H9 (cell line): ENCODE data around the gene TRPV6. TPM values are rescaled to one million over a fixed set of nuclear protein-coding genes. Genes with fewer than 3 reads are reported as not detected.

Experiments
- DNase-seq: peaks from one replicate; pipeline ENCODE4 v3.0.0-alpha.2; 2017
- H2AFZ ChIP-seq: one replicate; pipeline ENCODE4 v1.6.1; 2013; ENCODE audit warnings: mild to moderate bottlenecking, low read length, control low read depth, moderate library complexity
- H2AK5ac ChIP-seq: 2 replicates; pipeline ENCODE4 v1.6.1; 2013; ENCODE audit warnings: low read length, control low read depth, mixed read lengths; ENCODE audit not compliant: insufficient read length
- H2BK120ac ChIP-seq: one replicate; pipeline ENCODE4 v1.6.1; 2013; ENCODE audit warnings: low read depth, mild to moderate bottlenecking, low read length, control low read depth, inconsistent platforms; ENCODE audit not compliant: poor library complexity, severe bottlenecking
- H2BK12ac ChIP-seq: 2 replicates; pipeline ENCODE4 v1.6.1; 2013; ENCODE audit warnings: low read length, control low read depth, mixed read lengths, low read depth; ENCODE audit not compliant: insufficient read length
- H2BK15ac ChIP-seq: 2 replicates; pipeline ENCODE4 v1.6.1; 2013; ENCODE audit warnings: low read depth, low read length, control low read depth
- H2BK20ac ChIP-seq: one replicate; pipeline ENCODE4 v1.6.1; 2013; ENCODE audit warnings: low read depth, mild to moderate bottlenecking, low read length, control low read depth, inconsistent platforms; ENCODE audit not compliant: poor library complexity, severe bottlenecking
- H2BK5ac ChIP-seq: 2 replicates; pipeline ENCODE4 v1.6.1; 2013; ENCODE audit warnings: low read length, control low read depth, mixed read lengths; ENCODE audit not compliant: insufficient read length
- H3K14ac ChIP-seq: 2 replicates; pipeline ENCODE4 v1.6.1; 2013; ENCODE audit warnings: low read length, control low read depth; ENCODE audit not compliant: insufficient read depth
- H3K18ac ChIP-seq: 2 replicates; pipeline ENCODE4 v1.6.1; 2013; ENCODE audit warnings: low read depth, mild to moderate bottlenecking, mixed read lengths, low read length, control low read depth; ENCODE audit not compliant: insufficient read length
- H3K23ac ChIP-seq: 2 replicates; pipeline ENCODE4 v1.6.1; 2013; ENCODE audit warnings: low read length, control low read depth, mixed read lengths, low read depth; ENCODE audit not compliant: insufficient read length
- H3K23me2 ChIP-seq: 2 replicates; pipeline ENCODE4 v1.6.1; 2013; ENCODE audit warnings: low read depth, mild to moderate bottlenecking, mixed read lengths, low read length, control low read depth; ENCODE audit not compliant: insufficient read length, poor library complexity, severe bottlenecking
- H3K27ac ChIP-seq: 2 replicates; pipeline ENCODE4 v1.5.1; 2013; ENCODE audit warnings: low read length, control low read depth, mixed read lengths, low read depth; ENCODE audit not compliant: insufficient read length
- H3K27me3 ChIP-seq: 2 replicates; pipeline ENCODE4 v1.6.1; 2013; ENCODE audit warnings: low read length, control low read depth, inconsistent platforms; ENCODE audit not compliant: insufficient read depth
- H3K4ac ChIP-seq: 2 replicates; pipeline ENCODE4 v1.6.1; 2013; ENCODE audit warnings: low read depth, mild to moderate bottlenecking, control low read depth, inconsistent platforms, low read length, moderate library complexity
- H3K4me1 ChIP-seq: 2 replicates; pipeline ENCODE4 v1.6.1; 2013; ENCODE audit warnings: low read length, control low read depth, inconsistent platforms; ENCODE audit not compliant: insufficient read depth
- H3K4me2 ChIP-seq: 2 replicates; pipeline ENCODE4 v1.6.1; 2013; ENCODE audit warnings: low read length, control low read depth, mixed read lengths; ENCODE audit not compliant: insufficient read length, insufficient read depth
- H3K56ac ChIP-seq: 2 replicates; pipeline ENCODE4 v1.6.1; 2013; ENCODE audit warnings: low read depth, mild to moderate bottlenecking, mixed read lengths, low read length, control low read depth; ENCODE audit not compliant: insufficient read length
- H3K79me1 ChIP-seq: 2 replicates; pipeline ENCODE4 v1.6.1; 2013; ENCODE audit warnings: low read depth, mild to moderate bottlenecking, moderate library complexity, low read length, control low read depth, inconsistent platforms; ENCODE audit not compliant: insufficient read depth, poor library complexity, severe bottlenecking
- H3K79me2 ChIP-seq: 2 replicates; pipeline ENCODE4 v1.6.1; 2013; ENCODE audit warnings: low read length, control low read depth, inconsistent platforms; ENCODE audit not compliant: insufficient read depth
- H3K9ac ChIP-seq: 2 replicates; pipeline ENCODE4 v1.6.1; 2013; ENCODE audit warnings: low read length, control low read depth, mixed read lengths; ENCODE audit not compliant: insufficient read length; ENCODE audit errors: extremely low read depth
- H3K9me3 ChIP-seq: one replicate; pipeline ENCODE4 v1.6.1; 2013; ENCODE audit warnings: low read depth, low read length, inconsistent platforms; ENCODE audit not compliant: control insufficient read depth
- H3T11ph ChIP-seq: one replicate; pipeline ENCODE4 v1.6.1; 2013; ENCODE audit warnings: mild to moderate bottlenecking, low read length, control low read depth, inconsistent platforms
- H4K20me1 ChIP-seq: one replicate; pipeline ENCODE4 v1.6.1; 2013; ENCODE audit not compliant: control insufficient read depth, insufficient read length, insufficient read depth
- H4K5ac ChIP-seq: 2 replicates; pipeline ENCODE4 v1.6.1; 2013; ENCODE audit warnings: low read depth, mild to moderate bottlenecking, mixed read lengths, low read length, control low read depth; ENCODE audit not compliant: insufficient read length
- H4K8ac ChIP-seq: replicated peaks from 2 replicates; pipeline ENCODE4 v1.6.1; 2013; ENCODE audit warnings: low read length, control low read depth, mixed read lengths, low read depth; ENCODE audit not compliant: insufficient read length
- H4K91ac ChIP-seq: 2 replicates; pipeline ENCODE4 v1.6.1; 2013; ENCODE audit warnings: low read depth, mild to moderate bottlenecking, moderate library complexity, mixed read lengths, low read length, control low read depth; ENCODE audit not compliant: insufficient read length
- H3K27ac Mint-ChIP-seq, 3 experiments: 2 replicates in 2 of 3; 3 replicates in 1 of 3; pipeline ENCODE4 v1.8.0; 2020 to 2021; ENCODE audit warnings: mixed read lengths in 3 of 3, mild to moderate bottlenecking in 1 of 3, moderate library complexity in 1 of 3
- H3K27me3 Mint-ChIP-seq: 2 replicates; pipeline ENCODE4 v1.8.0; 2021; ENCODE audit warnings: low read depth, mild to moderate bottlenecking, moderate library complexity, mixed read lengths
- H3K36me3 Mint-ChIP-seq, 3 experiments: 2 replicates in 2 of 3; 3 replicates in 1 of 3; pipeline ENCODE4 v1.8.0; 2020 to 2021; ENCODE audit warnings: low read depth in 3 of 3, mixed read lengths in 3 of 3; ENCODE audit not compliant: insufficient read depth in 1 of 3
- H3K4me1 Mint-ChIP-seq, 2 experiments: 2 replicates each; pipeline ENCODE4 v1.8.0; 2020; ENCODE audit warnings: mixed read lengths in 2 of 2
- H3K4me3 Mint-ChIP-seq, 2 experiments: 2 replicates in 1 of 2; 3 replicates in 1 of 2; pipeline ENCODE4 v1.8.0; 2020 to 2021; ENCODE audit warnings: mild to moderate bottlenecking in 2 of 2, mixed read lengths in 2 of 2, moderate library complexity in 1 of 2
- H3K9me3 Mint-ChIP-seq, 2 experiments: 2 replicates in 1 of 2; 3 replicates in 1 of 2; pipeline ENCODE4 v1.8.0; 2020; ENCODE audit warnings: mild to moderate bottlenecking in 2 of 2, mixed read lengths in 2 of 2, moderate library complexity in 1 of 2
- WGBS: extraction: QIAGEN DNeasy Blood & Tissue Kit; methylation state at CpG from one replicate; pipeline ENCODE4 v1.1.7; 2013; ENCODE audit warnings: missing lambda C conversion rate, low lambda C conversion rate, mixed read lengths; ENCODE audit not compliant: insufficient read length; ENCODE audit errors: extremely low coverage; 5-methylcytosine and 5-hydroxymethylcytosine counted together
- total RNA-seq: library from RNA; stranded (reverse); gene quantifications from 2 replicates; pipeline ENCODE4 v1.2.1, GENCODE V29; 2021
- TF ChIP-seq, protein P1 (sequence below): fragments of 200-600 bp; sonication (generic); conservative IDR thresholded peaks from 3 replicates; pipeline ENCODE4 v1.8.0; 2021; ENCODE audit warnings: antibody characterized with exemption, mild to moderate bottlenecking

The TRPV6 gene
- total RNA-seq, 1 experiment from 2014 or later: 0.61 TPM

DNA sequence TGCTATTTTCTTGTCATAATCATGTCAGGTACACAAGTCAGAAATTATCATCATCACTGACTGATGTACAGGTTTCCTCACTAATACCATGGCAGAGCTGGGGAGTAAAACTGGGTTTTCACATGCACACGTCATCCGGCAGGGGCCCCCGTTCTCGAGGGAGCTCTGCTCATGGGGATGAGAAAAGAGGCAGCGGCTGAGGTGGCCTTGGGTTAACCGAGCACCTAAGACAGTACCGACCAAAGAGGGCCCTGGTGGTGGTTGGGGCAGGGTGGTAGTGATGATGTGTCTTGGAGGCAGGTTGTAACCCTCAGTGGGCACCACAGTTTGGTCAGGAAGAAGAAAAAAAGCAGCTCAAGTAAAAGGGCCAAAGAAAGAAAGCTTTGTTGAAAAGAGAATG lies 12.1 kb upstream of the TRPV6 start:
- Histone ChIP-seq H2BK120ac (no peak overlapping the region), H2BK12ac (no peak overlapping the region), H3K27ac (no peak overlapping the region), H3K9me3 (no peaks in the 10 kb centered on the region), H2BK15ac (no peak overlapping the region), H2BK20ac (no peak overlapping the region), H2AK5ac (no peak overlapping the region), H4K91ac (no peak overlapping the region), H3K27me3 (no peaks in the 10 kb centered on the region), H2AFZ (no peak overlapping the region), H3K23ac (no peak overlapping the region), H3K56ac (no peak overlapping the region), H3K79me2 (no peaks in the 10 kb centered on the region), H3K18ac (no peak overlapping the region), H4K5ac (no peak overlapping the region), H3K4me2 (no peak overlapping the region), H3K9ac (no peak overlapping the region), H3T11ph (no peak overlapping the region), H3K14ac (no peak overlapping the region; the same call in 1 of the 2 replicates), H3K4ac (no peak overlapping the region), H3K23me2 (no peaks in the 10 kb centered on the region), H4K20me1 (no peaks in the 10 kb centered on the region), H2BK5ac (no peak overlapping the region), H3K4me1 (no peaks in the 10 kb centered on the region; the same call in 1 of the 2 replicates), H4K8ac (no peak overlapping the region), H3K79me1 (no peaks in the 10 kb centered on the region)
- no peak overlapping the region for H3K27ac Mint-ChIP-seq
- WGBS: no CpG with 5 or more reads among the region's 7 CpGs
- no peak overlapping the region for H3K4me3 Mint-ChIP-seq
- H3K36me3 Mint-ChIP-seq: peaks cover 0 to 6% (median 0%) of the 10 kb centered on the region in 3 experiments; a peak in 1 of 7 replicates
- peaks cover 18% of the 10 kb centered on the region for H3K27me3 Mint-ChIP-seq
- peaks cover 22 to 28% of the 10 kb centered on the region in 2 experiments for H3K4me1 Mint-ChIP-seq
- TF ChIP-seq, protein P1, sequence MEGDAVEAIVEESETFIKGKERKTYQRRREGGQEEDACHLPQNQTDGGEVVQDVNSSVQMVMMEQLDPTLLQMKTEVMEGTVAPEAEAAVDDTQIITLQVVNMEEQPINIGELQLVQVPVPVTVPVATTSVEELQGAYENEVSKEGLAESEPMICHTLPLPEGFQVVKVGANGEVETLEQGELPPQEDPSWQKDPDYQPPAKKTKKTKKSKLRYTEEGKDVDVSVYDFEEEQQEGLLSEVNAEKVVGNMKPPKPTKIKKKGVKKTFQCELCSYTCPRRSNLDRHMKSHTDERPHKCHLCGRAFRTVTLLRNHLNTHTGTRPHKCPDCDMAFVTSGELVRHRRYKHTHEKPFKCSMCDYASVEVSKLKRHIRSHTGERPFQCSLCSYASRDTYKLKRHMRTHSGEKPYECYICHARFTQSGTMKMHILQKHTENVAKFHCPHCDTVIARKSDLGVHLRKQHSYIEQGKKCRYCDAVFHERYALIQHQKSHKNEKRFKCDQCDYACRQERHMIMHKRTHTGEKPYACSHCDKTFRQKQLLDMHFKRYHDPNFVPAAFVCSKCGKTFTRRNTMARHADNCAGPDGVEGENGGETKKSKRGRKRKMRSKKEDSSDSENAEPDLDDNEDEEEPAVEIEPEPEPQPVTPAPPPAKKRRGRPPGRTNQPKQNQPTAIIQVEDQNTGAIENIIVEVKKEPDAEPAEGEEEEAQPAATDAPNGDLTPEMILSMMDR: no peak
- peaks cover 0 to 8% of the 10 kb centered on the region in 2 experiments; a peak in 3 of 5 replicates for H3K9me3 Mint-ChIP-seq
- no peak for DNase-seq
